ENCODE measurements around the gene STT3B. TPM values are rescaled to one million over a fixed set of nuclear protein-coding genes. Genes with fewer than 3 reads are reported as not detected.

STT3B gene
- total and polyA plus RNA-seq, 2 of the 13 experiments (the other 11 are each of a cell fraction or from before 2014, with no cell fraction given): 85.0 to 205 TPM

DNA sequence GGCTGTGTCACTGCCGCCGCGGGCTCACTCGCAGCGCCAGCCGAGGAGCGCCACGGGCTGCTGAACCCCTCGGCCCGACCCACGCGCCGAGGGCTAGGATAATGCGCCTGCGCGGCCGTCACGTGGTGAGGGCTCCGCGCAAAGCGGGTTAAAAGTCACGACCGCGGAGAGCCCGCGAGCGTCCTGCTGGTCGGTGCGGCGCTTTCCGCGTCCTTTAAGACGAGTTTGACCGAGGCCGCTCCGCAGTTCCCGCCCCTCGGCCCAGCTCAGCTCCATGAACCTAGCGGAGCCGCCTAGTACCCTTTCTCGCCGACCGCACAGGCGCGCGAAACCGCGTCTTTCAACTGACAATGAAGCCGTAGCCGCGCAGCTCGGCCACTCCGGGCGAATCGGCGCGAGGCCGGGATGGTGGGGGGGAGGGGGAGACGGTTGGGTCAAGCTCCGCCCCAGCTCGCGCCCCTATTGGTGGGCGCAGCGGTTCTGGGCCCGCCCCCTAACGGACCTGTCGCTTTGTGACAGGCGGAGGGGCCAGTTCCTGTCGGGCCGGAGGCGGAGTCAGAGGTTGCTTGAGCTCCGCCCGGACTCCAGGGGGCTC, 636 bp upstream of the STT3B start (continued):
- TF ChIP-seq, protein P1, sequence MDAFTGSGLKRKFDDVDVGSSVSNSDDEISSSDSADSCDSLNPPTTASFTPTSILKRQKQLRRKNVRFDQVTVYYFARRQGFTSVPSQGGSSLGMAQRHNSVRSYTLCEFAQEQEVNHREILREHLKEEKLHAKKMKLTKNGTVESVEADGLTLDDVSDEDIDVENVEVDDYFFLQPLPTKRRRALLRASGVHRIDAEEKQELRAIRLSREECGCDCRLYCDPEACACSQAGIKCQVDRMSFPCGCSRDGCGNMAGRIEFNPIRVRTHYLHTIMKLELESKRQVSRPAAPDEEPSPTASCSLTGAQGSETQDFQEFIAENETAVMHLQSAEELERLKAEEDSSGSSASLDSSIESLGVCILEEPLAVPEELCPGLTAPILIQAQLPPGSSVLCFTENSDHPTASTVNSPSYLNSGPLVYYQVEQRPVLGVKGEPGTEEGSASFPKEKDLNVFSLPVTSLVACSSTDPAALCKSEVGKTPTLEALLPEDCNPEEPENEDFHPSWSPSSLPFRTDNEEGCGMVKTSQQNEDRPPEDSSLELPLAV (CRISPR knock-in tag; conservative IDR thresholded peaks at IDR 0.05; ENCODE audit: low read depth): no peak; the same call in 1 of the 2 replicates
- TF ChIP-seq MATR3 (CRISPR knock-in tag; IDR thresholded peaks at IDR 0.05) (no peak), ZNF205 (CRISPR knock-in tag; IDR thresholded peaks at IDR 0.05) (peak; percentile 63), NFE2L2 (IDR thresholded peaks at IDR 0.05; ENCODE audit: low read length) (no peak; the same call in 1 of the 2 replicates), SNAPC2 (CRISPR knock-in tag; IDR thresholded peaks at IDR 0.05) (peak; percentile 86; the same call in 1 of the 2 replicates), ZNF101 (CRISPR knock-in tag; IDR thresholded peaks at IDR 0.05; ENCODE audit: borderline replicate concordance, low read depth) (no peak; the same call in 1 of the 2 replicates), ATAD3A (CRISPR knock-in tag; IDR thresholded peaks at IDR 0.05) (no peak; the same call in 1 of the 2 replicates), PHF5A (CRISPR knock-in tag; IDR thresholded peaks at IDR 0.05; ENCODE audit: low read depth, unreplicated experiment) (peak; percentile 53), KAT2B (IDR thresholded peaks at IDR 0.05; ENCODE audit: borderline replicate concordance, low read depth, low read length) (no peak), NFRKB (IDR thresholded peaks at IDR 0.05) (no peak), PAX8 (CRISPR knock-in tag; IDR thresholded peaks at IDR 0.05; ENCODE audit: borderline replicate concordance) (no peak), PAWR (CRISPR knock-in tag; IDR thresholded peaks at IDR 0.05; ENCODE audit: borderline replicate concordance) (0 out of 2 replicates have a peak, but pooled peaks have one; percentile 9)
- TF ChIP-seq, protein P2, sequence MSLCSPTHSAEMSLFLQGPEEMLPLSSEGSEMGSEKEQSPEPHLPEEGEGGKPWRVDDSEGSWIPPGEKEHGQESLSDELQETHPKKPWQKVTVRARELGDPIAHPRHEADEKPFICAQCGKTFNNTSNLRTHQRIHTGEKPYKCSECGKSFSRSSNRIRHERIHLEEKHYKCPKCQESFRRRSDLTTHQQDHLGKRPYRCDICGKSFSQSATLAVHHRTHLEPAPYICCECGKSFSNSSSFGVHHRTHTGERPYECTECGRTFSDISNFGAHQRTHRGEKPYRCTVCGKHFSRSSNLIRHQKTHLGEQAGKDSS (CRISPR knock-in tag; IDR thresholded peaks at IDR 0.05; ENCODE audit: borderline replicate concordance, low read depth): peak; percentile 53; the same call in 1 of the 2 replicates
- TF ChIP-seq, protein P3, sequence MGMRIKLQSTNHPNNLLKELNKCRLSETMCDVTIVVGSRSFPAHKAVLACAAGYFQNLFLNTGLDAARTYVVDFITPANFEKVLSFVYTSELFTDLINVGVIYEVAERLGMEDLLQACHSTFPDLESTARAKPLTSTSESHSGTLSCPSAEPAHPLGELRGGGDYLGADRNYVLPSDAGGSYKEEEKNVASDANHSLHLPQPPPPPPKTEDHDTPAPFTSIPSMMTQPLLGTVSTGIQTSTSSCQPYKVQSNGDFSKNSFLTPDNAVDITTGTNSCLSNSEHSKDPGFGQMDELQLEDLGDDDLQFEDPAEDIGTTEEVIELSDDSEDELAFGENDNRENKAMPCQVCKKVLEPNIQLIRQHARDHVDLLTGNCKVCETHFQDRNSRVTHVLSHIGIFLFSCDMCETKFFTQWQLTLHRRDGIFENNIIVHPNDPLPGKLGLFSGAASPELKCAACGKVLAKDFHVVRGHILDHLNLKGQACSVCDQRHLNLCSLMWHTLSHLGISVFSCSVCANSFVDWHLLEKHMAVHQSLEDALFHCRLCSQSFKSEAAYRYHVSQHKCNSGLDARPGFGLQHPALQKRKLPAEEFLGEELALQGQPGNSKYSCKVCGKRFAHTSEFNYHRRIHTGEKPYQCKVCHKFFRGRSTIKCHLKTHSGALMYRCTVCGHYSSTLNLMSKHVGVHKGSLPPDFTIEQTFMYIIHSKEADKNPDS (CRISPR knock-in tag; IDR thresholded peaks at IDR 0.05): peak; percentile 96
- TF ChIP-seq, protein P4, sequence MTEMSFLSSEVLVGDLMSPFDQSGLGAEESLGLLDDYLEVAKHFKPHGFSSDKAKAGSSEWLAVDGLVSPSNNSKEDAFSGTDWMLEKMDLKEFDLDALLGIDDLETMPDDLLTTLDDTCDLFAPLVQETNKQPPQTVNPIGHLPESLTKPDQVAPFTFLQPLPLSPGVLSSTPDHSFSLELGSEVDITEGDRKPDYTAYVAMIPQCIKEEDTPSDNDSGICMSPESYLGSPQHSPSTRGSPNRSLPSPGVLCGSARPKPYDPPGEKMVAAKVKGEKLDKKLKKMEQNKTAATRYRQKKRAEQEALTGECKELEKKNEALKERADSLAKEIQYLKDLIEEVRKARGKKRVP (CRISPR knock-in tag; IDR thresholded peaks at IDR 0.05): peak in 1 of 2 experiments; percentile 65; a peak in 2 of 4 replicates
- TF ChIP-seq, protein P5, sequence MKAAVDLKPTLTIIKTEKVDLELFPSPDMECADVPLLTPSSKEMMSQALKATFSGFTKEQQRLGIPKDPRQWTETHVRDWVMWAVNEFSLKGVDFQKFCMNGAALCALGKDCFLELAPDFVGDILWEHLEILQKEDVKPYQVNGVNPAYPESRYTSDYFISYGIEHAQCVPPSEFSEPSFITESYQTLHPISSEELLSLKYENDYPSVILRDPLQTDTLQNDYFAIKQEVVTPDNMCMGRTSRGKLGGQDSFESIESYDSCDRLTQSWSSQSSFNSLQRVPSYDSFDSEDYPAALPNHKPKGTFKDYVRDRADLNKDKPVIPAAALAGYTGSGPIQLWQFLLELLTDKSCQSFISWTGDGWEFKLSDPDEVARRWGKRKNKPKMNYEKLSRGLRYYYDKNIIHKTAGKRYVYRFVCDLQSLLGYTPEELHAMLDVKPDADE (CRISPR knock-in tag; IDR thresholded peaks at IDR 0.05): no peak
- TF ChIP-seq, protein P6, sequence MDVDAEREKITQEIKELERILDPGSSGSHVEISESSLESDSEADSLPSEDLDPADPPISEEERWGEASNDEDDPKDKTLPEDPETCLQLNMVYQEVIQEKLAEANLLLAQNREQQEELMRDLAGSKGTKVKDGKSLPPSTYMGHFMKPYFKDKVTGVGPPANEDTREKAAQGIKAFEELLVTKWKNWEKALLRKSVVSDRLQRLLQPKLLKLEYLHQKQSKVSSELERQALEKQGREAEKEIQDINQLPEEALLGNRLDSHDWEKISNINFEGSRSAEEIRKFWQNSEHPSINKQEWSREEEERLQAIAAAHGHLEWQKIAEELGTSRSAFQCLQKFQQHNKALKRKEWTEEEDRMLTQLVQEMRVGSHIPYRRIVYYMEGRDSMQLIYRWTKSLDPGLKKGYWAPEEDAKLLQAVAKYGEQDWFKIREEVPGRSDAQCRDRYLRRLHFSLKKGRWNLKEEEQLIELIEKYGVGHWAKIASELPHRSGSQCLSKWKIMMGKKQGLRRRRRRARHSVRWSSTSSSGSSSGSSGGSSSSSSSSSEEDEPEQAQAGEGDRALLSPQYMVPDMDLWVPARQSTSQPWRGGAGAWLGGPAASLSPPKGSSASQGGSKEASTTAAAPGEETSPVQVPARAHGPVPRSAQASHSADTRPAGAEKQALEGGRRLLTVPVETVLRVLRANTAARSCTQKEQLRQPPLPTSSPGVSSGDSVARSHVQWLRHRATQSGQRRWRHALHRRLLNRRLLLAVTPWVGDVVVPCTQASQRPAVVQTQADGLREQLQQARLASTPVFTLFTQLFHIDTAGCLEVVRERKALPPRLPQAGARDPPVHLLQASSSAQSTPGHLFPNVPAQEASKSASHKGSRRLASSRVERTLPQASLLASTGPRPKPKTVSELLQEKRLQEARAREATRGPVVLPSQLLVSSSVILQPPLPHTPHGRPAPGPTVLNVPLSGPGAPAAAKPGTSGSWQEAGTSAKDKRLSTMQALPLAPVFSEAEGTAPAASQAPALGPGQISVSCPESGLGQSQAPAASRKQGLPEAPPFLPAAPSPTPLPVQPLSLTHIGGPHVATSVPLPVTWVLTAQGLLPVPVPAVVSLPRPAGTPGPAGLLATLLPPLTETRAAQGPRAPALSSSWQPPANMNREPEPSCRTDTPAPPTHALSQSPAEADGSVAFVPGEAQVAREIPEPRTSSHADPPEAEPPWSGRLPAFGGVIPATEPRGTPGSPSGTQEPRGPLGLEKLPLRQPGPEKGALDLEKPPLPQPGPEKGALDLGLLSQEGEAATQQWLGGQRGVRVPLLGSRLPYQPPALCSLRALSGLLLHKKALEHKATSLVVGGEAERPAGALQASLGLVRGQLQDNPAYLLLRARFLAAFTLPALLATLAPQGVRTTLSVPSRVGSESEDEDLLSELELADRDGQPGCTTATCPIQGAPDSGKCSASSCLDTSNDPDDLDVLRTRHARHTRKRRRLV (CRISPR knock-in tag; IDR thresholded peaks at IDR 0.05): peak; percentile 96
